D341Med (cell line): Measurements from ENCODE around the gene CD7.

Source experiments
- DNase-seq: peaks from one replicate; pipeline ENCODE4 v3.0.0; 2012; ENCODE audit warnings: low spot score

CD7 gene

GRCh38 chr17:82298538-82299421, 18.6 kb downstream of the CD7 start:
- DNase-seq = no peak

DNA sequence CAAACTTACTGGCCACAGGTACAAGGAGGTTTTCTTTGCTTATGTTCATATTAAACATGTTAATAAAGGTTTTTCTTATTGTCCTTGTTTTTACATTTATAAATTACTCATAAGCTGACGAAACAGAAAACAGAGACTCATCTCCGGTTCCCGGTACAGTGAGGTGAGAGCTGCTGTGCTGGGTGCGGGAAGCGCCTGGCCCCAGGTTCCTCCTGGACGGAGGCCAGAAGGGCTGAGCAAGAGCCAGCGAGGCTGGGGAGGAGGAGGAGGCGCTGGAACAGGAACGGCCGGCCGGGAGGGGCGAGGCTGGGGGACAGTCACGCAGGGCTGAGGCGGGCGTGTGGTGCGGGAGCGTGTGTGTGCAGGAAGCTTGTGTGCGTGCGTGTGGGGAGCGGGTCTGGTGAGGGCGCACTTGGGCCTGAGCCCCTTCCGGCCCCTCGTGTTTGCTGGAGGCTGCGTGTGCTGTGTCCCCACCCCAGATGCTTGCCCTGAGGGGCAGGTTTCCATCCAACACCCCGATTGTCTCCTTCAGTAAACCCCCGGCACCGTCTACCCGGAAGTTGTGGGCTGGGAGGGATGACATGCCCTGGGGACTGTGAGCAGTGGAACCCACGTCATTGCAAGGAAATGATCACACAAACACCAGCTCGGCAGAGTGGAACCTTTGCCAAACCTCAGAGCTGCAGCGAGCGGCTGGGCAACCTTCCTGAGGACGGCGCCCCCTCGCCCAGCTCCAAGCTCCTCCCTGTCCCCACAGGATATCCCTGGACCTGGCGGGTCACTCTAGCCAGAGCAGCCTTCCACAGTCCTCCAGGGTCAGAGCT, 19.5 kb downstream of the CD7 start:
- DNase-seq = peak; percentile 40

GRCh38 chr17:82297280-82297713, 20.1 kb downstream of the CD7 start:
- DNase-seq = no peak

DNA sequence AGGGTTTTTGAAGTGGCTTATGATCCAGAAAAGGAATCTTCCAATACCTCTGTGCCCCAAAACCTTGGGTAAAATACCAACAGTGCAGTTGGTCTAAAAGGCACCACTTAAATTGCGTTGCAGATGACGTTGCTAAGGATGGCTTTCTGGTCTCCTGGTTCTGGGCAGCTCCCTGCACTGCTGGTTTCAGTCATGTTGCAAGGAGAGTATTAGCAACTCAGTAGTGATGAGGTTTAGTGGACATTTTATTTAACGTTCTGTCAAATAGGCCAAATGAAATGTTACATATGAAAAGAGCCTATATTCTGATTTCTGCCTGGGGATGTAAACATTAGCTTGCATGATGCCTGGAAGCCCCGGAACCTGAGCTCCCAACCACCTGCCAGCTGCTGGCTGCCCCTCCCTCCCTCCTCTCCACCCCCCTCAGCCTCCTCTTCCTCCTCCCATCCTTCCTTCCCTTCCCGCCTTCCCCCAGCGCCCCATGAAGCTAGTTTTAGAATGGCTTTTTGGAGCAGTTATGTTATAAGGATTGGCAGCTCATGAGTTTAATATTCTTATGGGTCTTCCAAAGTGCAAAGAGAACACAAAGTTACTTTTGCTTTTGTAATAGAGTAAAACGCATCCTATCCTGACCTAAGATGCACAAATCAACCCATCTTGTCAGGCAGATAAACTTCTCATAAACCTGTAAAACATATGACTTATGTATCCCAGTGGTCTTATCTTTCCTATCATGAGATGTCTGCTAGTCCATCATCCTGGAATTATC, 20.7 kb downstream of the CD7 start:
- no peak for DNase-seq

GRCh38 chr17:82295472-82295814, 22.0 kb downstream of the CD7 start:
- DNase-seq = no peak

- DNase-seq = no peak
These were observed 23.2 kb downstream of the CD7 start for GRCh38 chr17:82294064-82294773.

- DNase-seq = peak; percentile 99
These were observed 24.9 kb downstream of the CD7 start for GRCh38 chr17:82292251-82293154.

- DNase-seq = no peak
These were observed 25.7 kb downstream of the CD7 start for GRCh38 chr17:82291582-82292250.

- DNase-seq = no peak
These were observed 29.3 kb downstream of the CD7 start for GRCh38 chr17:82287868-82288801.

DNA sequence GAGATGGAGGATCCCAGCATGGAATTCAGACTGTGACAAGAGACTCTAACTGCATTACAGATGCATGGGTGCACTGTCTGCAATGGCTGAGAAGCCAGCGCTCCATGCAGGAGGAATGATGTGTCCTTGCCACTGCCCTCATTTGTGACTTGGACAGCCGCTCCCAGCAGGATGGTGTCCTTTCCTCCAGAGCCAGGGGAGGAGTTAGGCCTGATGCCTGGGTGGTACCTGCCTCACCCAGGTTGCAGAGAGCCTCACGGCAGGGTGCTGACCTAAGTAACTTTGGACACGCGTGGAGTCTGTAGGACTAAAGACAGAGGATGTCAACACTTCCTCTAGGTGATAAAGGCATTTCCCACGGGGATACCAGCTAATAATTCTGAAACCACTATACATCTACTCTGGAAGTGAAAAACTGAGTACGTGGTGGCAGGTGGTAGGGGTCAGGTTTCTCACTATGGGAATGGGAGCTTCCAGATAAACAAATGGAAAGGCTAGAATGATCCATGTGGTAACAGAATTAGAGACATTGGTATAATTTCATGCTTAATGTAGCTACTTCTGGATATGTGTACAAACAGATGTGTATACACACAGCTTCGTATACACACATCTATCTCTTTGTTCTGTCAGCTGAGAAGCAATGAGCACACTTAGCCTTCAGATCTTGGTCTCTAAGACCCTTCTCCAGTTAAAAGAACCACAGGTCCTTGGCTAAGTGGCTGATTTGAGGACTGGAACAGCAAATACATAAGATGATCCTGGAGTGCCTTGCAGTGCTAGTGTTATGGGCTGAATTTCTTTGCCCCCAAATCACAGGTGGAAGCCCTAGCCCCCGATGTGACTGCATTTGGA, 30.2 kb downstream of the CD7 start:
- no peak for DNase-seq

GRCh38 chr17:82285141-82285540, 32.3 kb downstream of the CD7 start:
- no peak for DNase-seq

DNA sequence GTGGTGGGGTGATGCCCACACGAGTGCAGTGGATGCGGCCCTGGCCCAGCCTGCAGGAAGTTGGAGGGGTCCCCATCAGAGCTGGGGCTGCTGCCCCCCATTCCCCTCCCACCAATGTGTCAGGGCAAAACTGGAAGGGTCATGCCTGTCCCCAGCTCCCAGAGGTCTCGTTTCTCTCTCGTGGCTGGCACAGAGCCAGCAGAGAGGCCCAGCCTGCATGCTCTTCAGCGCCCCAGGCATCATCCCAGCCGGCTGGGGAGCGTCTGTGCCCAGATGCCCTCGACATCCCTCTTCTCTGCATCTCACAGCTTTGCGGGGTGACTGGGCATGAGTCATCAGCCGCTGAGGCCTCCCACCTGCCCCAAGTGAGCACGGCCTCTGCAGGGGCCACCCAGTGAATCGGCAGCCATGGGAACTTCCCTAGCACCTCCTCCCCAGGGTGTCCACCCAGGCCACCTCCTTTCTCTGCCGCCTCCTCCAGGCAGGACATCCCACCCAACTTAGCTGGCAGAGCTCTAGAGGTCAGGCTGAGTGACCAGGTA, 34.1 kb downstream of the CD7 start:
- no peak for DNase-seq

- no peak for DNase-seq
These were observed 34.9 kb downstream of the CD7 start for GRCh38 chr17:82282239-82283207.

- no peak for DNase-seq
These were observed 35.7 kb downstream of the CD7 start for GRCh38 chr17:82281502-82282238.

DNA sequence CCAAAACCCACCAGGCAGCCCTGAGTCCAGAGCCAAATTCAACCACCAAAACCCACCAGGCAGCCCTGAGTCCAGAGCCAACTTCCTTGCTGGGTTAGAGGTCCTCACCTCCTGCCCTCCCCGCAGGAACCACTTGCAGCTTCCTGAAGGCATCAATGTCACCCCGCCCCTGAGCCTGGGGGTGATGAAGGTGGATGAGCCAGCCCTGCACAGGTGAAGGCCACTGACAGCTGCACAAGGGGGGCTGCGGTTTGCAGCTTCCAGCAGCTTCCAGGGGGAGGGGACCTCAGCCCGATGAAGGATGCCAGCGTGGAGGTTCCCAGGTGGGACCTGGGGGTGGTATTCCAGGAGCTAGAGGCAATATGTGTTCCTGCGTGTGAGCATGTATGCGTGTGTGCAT, 36.3 kb downstream of the CD7 start:
- DNase-seq = no peak

DNA sequence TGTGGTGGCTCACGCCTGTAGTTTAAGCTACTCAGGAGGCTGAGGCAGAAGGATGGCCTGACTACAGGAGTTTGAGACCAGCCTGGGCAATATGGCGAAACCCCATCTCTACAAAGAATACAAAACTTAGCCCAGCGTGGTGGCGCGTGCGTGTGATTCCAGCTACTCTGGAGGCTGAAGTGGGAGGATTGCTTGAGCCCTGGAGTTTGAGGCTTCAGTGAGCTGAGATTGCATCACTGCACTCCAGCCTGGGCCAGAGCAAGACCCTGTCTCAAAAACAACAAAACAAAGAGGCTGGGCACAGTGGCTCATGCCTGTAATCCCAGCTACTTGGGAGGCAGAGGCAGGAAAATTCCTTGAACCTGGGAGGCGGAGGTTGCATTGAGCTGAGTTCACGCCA, 36.9 kb downstream of the CD7 start:
- DNase-seq = no peak
